Measurements from ENCODE around the gene RPS6KL1. TPM values are rescaled to one million over a fixed set of nuclear protein-coding genes. Genes with fewer than 3 reads are reported as not detected.

RPS6KL1 gene
- total and polyA plus RNA-seq, 4 donors: 1.1 to 5.9 (median 3.8) TPM

DNA sequence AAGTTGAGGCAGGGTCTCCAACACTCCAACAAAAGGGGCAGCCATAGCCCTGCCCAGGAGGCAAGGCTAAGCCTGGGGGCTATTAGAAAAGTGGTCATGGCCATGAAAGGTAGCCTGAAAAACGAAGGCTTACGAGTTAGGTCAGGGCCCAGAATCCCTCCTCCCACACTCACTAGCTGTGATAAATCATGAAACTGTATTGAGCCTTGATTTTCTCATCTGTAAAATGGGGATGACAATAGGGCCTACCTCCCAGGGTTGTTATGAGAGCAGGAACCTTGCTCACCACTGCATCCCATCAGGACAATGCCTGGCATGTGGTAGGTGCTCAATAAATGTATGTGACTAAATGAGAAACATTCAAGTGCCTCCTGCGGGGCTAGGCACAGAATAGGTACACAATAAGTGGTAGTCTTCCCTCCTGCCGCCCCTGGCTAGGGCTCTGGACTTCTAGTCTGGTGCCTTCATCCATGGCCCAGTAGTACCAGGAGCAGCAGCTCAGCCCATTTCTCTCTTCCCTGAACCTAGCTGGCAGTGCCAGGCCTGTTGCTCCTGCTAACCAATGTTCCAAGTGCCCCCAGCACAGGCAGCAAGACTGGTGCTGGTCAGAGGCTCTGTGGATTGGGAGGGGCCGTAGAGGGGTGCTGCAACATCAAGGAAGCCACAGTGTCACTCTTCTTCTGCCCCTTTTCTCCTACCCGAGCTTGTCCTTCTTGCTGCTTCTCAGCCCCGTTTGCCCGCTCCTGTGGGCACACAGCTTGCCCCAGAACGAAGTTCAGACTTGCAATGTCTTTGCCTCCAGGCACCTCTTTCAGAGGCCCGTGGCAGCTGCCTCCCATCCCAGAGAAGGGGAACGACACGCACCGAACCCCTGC is 24.5 kb upstream of the RPS6KL1 start (continued):
- TF ChIP-seq REST (IDR thresholded peaks at IDR 0.05): no peak

DNA sequence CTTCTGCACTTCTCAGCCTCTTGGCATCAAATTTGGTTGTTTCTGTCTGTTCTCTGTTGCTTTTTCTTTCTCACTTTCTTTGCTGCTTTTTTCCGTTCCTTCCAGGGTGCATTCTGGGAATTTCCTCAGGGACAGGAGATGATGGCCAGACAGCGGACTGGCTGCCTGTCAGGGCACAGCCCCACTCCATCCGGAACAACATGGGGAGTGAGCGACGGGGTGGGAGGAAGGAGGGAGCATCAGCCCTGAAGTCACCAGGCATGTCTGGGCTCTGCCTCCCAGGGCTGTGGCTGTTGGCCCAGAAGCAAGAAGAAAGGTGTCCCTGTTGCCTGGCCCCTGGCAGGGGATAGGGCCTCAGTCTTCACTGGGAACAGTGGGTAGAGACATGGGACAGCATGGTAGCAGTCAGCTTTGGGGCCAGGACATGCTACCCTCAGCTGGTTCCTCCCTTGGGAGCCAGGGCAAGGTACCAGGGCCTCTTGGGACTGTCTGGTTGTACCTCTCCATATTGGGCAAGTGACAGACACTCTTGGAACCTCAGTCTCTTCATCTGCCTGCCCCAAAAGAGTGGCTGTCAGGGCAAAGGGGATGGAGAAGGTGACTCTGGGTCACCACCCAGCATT is 23.7 kb upstream of the RPS6KL1 start:
- no peak for DNase-seq (ENCODE audit: low spot score)
- WGBS: 45% methylated on average over 5 of the region's 5 CpGs
- H3K4me1 ChIP-seq (ENCODE audit: control insufficient read depth in 4 of 4, insufficient read depth in 4 of 4, low read length in 3 of 4): peaks cover 0 to 8% (median 2%) of the 10 kb centered on the region in 4 donors

More for the DNA sequence above, 23.7 kb upstream of the RPS6KL1 start:
- Histone ChIP-seq H3K27ac (ENCODE audit: low read depth in 1 of 2, low read length in 2 of 2) (no peak overlapping the region), H3K36me3 (ENCODE audit: control insufficient read depth in 4 of 4, insufficient read depth in 3 of 4, low read depth in 1 of 4, low read length in 3 of 4) (no peaks in the 10 kb centered on the region), H3K9me3 (ENCODE audit: control insufficient read depth in 4 of 4, low read length in 3 of 4) (no peaks in the 10 kb centered on the region), H3K9ac (ENCODE audit: low read depth in 1 of 2, low read length in 2 of 2) (no peak overlapping the region), H3K4me3 (ENCODE audit: low read depth in 1 of 3, low read length in 3 of 3) (no peak overlapping the region), H3K27me3 (ENCODE audit: control insufficient read depth in 4 of 4, insufficient read depth in 4 of 4, low read length in 3 of 4) (no peaks in the 10 kb centered on the region)
- TF ChIP-seq RXRA (IDR thresholded peaks at IDR 0.05) (no peak), SP1 (IDR thresholded peaks at IDR 0.05) (no peak), HNF4G (IDR thresholded peaks at IDR 0.05) (no peak), RAD21 (IDR thresholded peaks at IDR 0.05) (no peak), EGR1 (IDR thresholded peaks at IDR 0.05; ENCODE audit: low read depth in 2 of 2) (no peak), FOXA2 (IDR thresholded peaks at IDR 0.05) (no peak), GABPA (IDR thresholded peaks at IDR 0.05 in 1 of 2, conservative IDR thresholded peaks at IDR 0.05 in 1 of 2) (no peak), CTCF (IDR thresholded peaks at IDR 0.05; ENCODE audit: low read depth, low read length, missing input control) (no peak), MAX (IDR thresholded peaks at IDR 0.05) (no peak), TAF1 (conservative IDR thresholded peaks at IDR 0.05) (no peak)
- TF ChIP-seq, protein P1, sequence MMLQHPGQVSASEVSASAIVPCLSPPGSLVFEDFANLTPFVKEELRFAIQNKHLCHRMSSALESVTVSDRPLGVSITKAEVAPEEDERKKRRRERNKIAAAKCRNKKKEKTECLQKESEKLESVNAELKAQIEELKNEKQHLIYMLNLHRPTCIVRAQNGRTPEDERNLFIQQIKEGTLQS (IDR thresholded peaks at IDR 0.05): no peak
